Stimulated activated CD4-positive, alpha-beta T cell treated with anti-CD3 and anti-CD28 coated beads, Interleukin-4, amount 100 ng/mL, for 4 hours (primary cell): Measurements from ENCODE around the gene KIAA1755.
"Not testable (repeated sequence)": the region's sequence is repeated elsewhere in the genome, so short reads cannot be mapped to it uniquely, and the experiment has no call there.

Experiments
- DNase-seq, 2 experiments: peaks; one replicate each; pipeline ENCODE4 v3.0.0-alpha.2; 2020

The KIAA1755 gene

DNA sequence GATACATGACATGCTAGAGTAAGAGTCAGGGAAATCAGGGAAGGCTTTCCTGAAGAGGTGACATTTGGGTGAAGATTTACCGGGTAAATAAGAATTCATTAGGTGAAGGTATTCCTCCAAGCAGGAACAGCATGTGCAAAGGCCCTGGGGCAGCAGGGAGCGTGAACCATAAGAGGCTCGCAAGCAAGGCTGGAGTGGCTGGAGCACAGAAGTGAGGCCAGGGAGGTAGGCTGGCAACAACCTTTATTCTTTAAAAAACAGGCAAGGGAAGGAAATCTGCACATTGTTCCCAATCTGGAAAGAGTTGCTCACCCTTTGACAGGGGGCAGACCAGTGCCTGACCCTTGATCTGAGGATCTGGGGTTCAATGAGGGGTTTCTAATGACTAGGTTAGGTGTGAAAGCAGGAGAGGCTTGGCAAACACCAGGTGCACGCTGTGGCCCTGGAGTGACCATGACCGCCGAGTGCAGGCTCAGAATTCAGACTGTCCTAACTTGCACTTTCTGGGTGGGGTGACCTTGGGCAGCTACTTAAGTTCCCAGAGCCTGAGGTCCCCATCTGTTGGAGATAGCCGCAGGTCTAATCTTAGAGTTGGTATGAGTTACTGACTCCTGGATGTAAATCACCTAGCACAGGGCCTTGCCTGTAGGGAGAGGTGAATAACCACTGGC lies 1.9 kb downstream of the KIAA1755 start:
- DNase-seq = no peak

DNA sequence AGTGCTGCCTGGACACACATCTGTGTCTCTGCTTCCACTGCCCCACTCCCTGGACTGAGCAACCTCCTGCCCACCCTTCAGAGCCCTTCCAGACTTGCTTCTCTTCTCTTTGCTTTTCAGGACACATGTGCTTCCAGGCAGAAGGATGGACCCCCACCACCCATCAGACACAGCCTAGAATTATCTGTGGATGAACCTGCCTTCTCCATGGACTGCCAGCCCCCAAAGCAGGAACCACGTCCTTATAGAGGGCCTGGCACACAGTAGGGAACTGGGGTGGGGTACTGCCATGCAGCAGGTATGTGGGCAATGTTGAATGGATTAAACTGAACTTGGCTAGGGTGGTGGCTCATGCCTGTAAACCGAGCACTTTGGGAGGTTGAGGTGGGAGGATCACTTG lies 3.6 kb downstream of the KIAA1755 start:
- DNase-seq = no peak

DNA sequence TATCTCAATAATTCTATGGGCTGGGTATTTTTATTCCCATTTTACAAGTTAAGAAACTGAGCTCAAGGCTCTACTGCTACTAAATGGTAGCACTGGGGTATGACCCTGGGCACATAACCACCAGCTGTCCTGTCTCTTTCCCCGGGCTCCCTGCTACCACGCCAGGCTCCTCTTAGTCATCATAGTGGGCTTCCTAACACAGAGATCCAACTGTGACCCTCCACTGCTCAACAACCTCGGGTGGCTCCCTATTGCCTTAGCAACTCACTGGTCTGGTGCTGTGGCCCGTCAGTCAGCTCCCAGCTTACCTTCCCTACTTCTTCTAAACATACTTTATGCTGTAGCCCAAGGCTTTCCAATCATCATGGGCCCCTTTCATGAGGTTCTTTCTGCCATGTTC lies 4.5 kb downstream of the KIAA1755 start:
- no peak for DNase-seq

DNA sequence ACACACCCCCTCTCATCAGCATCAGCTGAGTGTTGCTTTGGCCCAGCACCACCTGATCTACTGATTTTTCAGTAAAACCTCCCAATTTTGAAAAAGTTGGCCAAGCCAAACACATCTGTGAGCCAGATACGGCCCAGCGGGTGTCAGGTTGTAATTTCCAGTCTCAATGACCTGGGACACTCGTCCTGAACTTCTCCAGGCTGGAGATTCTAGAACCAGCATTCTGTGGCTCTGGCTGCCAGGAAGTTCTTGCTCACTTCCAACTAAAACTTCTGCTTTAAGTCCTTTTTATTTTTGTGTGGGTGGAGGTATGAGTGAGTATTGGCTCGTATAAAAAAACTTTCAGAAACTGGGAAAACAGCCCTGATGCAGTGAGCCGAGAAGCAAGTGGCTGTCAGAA lies 5.1 kb downstream of the KIAA1755 start:
- DNase-seq = no peak

DNA sequence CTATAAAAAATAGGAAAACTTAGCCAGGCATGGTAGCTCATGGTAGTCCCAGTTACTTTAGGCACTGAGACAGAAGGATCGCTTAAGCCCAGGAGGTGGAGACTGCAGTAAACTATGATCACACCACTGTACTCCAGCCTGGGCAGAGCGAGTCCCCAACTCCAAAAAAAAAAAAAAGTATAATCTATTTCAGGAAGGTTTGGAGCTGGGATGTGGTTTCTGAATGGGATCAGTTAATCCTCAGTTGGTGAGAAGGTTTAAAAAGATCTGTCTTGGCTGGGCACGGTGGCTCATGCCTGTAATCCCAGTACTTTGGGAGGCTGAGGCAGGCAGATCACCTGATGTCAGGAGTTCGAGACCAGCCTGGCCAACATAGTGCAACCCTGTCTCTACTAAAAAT lies 5.9 kb downstream of the KIAA1755 start:
- not testable (repeated sequence) for DNase-seq

DNA sequence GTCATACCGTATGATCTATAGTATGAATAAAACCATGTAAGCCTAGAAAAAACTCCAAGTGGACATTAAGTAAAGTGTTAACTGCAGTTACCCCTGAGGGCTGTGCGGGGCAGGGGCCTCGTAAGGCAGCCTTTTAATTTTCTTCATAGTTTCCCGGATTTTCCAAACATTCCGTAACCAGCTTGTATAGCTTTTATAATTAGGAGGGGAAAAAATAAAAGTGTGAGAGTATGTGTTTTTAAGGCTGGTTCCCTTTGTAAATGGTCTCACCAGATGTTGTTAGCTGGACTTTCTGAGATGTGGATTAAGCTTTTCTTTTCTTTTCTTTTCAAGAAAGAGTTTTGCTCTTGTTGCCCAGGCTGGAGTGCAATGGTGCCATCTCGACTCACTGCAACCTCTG lies 7.0 kb downstream of the KIAA1755 start:
- DNase-seq = no peak

DNA sequence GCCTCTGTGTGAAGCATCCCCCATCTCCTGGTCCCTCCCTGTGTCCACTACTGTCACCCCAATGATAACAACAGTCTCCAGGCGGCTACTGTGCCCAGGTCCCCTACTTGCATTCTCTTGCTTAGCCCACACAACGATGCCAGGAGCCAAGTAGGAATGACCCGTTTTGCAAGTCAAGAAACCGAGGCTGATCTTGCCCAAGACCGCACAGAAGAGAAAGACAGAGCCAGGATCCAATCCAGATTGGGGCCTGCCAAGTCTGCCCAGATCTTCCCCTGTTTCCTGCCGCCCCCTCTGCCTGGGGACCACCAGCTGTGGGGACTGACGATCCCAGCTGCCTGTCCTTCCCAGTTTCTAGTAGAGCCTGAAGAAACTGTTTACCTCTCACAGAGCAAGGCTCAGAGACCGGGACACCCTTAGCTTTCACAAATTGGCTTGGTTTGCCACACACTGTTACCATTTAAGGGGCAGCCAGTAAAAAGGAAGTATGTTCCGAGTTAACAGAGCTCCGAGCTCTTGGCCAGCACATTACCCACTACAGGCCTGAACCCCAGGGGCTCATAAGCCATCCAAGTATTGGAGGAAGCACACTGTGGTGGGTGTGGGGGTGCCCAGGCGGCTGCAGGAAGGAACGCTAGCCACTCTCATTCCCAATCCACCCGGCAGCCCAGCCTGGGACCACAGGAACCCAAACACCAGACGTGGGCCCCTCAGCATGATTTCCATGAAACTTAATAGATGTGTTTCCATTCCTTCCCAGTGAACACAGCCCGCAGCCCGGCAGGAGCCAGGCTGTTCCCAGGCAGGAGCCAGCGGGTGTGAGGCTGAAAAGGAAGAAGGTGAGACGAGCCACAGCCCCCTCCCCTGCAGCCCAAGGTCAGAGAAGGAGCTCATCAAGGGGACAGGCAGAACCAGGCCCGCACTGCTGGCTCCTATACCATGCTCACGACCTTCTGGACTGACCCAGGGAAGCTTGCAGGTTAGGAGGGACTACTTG lies 7.9 kb downstream of the KIAA1755 start:
- DNase-seq = no peak

DNA sequence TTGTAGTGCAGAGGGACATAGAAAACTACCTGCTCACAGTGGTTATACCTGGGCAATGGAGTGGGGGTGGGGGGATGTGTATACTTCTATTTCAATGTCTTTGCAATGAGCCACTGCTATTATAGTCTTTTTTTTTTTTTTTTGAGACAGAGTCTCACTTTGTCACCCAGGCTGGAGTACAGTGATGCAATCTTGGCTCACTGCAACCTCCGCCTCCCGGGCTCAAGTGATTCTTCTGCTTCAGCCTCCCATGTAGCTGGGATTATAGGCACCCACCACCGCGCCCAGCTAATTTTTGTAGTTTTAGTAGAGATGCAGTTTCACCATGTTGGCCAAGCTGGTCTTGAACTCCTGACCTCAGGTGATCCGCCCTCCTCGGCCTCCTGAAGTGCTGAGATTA lies 9.1 kb downstream of the KIAA1755 start:
- DNase-seq = not testable (repeated sequence)

DNA sequence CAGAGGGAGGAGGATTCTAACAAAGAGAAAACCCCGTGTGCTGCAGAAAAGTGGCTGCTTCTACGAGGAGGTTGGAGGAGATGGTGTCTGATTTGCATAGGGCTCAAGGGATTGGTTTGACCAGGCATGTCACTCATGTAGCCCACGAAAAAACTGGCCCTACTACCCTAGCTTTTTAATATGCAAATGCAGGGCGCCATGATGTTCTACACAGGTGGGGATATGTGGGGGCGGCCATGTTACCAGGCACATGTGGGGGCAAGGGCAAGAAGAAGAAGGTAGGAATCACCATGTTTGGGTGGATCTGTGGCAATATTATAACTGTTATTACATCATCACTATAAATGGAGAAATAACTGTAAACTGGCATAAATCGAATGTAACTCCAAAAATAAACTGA lies 9.9 kb downstream of the KIAA1755 start:
- DNase-seq = no peak

DNA sequence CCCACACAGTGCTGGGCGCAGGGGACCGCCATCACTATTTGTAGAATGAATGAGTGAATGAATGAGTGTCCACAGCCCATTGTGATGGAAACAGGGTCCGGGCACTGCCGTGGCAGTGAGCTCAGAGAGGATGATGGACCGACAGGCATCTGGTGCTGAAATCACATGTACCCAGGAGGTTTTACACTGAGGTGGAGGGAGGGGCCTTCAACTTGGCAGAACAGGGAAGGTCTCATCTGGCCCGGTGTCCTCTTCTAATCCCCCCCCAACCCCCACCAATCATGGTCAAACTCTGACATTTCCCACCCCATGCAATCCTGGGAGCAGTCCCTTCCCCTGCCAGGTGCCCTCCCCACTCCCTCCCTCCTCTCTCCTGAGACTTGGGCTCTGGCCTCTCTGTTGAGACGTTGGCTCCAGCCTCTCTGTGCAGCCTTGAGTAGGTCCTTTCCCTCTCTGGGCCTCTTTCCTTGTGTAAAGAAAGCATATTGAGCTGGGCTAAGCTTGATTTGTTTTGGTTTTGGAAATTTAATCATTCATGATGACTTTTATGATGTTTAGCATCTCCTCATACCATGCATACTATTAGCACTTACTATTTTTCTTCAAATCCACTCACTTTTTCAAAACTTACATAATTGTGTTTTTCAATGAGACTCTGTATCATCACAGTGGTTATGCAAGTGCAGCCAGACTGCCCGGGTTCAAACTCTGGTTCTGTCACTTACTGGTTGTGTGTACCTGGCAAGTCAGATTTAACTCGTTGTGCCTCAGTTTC lies 10.8 kb downstream of the KIAA1755 start:
- DNase-seq = no peak

DNA sequence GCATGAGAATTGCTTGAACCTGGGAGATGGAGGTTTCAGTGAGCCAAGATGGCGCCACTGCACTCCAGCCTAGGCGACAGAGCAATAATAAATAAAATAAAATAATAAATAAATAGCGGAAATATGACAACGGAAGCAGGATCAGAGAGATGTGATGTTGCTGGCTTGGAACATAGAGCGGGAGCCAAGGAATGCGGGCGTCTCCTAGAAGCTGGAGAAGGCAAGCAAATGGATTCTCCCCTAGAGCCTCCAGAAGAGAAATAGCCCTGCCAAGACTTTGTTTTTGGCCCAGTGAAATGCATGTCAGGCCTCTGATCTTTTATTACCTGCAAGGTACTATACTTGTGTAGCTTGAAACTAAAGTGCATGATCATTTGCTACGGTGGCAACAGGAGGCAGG lies 12.4 kb downstream of the KIAA1755 start:
- no peak for DNase-seq

DNA sequence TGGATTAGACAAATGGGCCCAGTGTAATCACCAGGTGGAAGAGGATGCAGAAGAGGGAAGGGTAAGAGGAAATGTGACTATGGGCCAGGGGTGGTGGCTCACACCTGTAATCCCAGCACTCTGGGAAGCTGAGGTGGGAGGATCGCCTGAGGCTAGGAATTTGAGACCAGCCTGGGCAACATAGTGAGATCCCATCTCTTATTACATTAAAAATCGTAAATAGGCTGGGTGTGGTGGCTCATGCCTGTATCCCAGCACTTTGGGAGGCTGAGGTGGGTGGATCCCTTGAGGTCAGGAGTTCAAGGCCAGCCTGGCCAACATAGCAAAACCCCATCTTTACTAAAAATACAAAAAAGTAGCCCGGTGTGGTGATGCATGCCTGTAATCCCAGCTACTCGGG lies 12.8 kb downstream of the KIAA1755 start:
- not testable (repeated sequence) for DNase-seq

DNA sequence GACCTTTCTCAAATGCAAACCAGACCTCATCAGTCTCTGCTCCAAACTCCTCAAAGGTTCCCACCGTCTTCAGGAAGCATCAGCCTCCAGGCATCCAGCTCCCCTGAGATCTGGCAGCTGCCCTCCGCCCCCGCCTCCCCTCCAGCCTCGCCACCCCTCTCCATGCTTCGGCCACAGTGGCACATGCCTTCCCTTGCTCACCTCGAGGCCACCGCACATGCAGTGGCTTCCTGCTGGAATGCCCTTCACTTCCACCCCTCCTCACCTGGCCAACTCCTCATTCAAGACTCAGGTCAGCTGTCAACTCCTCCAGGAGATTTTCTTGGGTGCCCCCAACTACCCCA lies 13.4 kb downstream of the KIAA1755 start:
- no peak for DNase-seq

DNA sequence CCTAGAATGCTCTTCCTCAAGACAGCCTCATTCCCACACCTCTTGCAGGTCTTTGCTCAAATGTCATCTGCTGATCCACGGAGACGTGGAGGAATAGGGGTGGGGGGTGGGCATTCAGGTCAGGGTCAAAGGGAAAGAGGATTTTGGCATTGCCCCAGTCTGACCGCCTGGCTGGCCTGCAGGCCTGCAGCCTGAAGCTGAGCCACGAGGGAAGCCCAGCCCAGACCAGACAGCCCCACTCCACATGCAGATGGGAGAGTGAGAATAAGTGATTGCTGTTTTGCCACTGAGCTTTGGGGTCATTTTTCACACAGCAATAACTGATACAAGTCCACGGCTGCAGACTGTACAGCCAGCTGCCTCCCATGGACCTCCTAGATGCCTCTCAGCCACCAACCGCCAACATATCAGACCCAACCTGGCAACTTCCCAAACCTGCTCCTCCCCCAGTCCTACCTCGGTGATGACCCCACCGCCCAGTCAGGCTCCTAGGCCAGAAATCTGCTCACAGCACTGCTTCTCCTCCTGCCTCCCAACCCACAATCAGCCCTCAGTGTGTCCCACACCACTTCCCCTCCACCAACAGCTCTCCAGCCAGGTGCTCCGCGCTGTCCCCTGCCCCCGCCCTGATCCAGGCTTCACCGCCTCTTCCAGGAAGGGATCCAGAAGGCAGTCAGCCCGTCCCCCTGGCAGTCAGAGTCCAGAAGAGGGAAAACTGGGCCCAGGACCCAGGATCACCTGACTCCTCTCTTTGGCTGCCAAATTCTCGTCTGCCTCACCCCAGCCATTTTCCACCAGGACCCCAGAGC lies 14.0 kb downstream of the KIAA1755 start:
- no peak for DNase-seq

DNA sequence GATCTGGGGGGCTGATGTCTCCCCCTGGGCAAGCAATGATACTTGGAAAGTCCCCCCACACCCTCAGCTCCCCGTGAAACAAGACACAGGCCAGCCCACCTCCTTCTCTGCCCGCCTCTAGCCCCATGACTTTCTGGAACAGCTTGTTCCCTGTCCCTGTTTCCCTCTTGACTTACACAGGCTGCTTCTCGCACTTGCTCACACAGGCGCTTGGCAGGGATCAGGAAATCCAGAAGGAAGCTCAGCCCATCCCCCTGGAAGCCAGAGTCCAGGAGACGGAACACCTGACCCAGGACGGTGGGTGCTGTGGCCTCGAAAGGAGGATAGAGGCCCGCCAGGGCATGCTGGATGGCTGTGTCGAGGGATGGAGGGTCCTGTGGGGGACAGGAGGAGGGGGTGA lies 14.8 kb downstream of the KIAA1755 start:
- DNase-seq = no peak

DNA sequence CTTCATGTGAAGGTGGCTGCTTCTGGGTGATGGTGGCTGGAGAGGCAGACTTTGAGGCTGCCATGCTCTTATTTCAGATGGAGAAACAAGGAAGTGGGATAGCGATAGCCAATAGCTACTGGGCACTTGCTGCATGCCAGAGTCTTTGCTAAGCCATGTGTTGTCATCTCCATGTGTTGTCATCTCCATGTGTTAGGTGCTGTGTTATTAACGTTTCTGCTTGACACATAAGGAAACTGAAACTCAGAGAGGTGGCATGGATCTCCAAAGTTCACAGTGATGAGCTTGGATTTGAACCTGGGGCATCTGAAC lies 16.9 kb downstream of the KIAA1755 start:
- DNase-seq = no peak

DNA sequence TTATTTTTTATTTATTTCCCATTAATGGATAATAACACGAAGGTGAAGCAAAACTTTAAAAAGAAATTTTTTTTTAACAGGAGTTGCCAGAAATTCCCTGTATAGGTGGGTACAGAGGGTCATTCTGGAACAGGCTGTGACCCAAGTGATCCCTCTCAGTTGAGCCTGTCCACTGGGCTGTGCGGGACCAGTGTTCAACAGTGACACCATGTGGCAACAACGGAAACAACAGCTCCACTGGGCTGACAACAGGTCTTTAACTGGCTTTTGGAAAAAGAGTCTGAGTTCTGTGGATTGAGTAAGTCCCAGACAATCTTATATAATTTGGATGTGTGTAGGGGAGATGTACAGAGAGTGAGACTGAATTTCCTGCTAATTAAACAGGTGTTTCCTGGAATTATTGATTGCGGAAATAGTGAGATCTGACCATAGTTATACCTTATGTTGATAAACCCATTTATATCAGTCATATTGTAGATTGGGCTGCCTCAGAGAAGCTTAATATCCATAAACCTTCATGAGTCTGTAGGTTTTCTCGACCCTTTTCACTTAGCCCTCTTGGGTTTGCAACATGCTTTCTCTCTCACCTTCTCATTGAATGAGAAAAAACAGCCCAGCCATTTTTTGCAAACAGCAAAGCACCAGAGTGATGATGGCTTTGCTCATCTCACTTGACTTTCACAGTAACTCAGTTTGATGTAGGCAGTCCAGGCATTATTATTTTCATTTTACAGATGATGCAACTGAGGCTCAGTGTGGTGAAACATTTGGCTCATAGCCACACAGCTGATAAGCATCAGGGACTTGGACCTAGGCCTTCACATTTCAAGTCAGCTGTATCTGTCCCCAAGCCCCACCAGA lies 17.5 kb downstream of the KIAA1755 start:
- no peak for DNase-seq

DNA sequence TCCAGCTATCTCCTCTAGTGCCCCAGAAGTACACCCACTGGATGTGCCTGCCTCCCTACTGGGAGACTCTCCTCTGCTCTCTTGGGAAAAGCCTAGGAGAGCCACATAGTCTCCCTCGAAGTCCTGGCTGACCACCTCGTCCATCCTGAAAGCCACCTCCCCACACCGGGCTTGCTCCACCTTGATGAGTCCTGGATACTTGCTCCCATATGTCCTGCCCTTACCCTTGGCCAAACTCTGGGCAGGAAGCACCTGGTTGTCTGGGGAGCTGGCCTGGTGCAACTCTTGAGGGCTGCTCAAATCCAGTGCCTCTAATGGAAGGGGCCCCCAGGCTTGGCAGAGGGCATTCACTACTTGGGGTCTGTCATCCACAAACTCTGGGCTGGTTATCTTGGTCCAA lies 19.3 kb downstream of the KIAA1755 start:
- DNase-seq = no peak

DNA sequence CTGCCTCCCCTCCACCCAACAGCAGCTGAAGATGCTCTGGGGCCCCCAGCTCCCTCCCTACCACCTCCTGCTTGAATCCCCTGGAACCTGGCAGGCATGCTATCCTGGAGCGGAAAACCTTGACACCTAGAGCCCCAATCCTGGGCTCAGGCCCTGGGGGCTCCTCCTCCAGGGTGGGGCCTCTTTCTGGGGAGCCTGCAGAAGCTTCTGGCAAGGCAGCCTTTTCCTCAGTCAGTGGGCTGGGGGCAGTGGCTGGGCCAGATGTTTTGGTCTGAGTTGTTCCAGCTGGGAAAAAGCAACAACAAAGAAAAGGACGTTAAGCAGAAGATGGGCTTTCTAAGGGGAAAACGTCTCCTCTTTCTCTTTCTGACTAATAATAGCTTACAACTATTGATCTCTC lies 21.1 kb downstream of the KIAA1755 start:
- DNase-seq = no peak

DNA sequence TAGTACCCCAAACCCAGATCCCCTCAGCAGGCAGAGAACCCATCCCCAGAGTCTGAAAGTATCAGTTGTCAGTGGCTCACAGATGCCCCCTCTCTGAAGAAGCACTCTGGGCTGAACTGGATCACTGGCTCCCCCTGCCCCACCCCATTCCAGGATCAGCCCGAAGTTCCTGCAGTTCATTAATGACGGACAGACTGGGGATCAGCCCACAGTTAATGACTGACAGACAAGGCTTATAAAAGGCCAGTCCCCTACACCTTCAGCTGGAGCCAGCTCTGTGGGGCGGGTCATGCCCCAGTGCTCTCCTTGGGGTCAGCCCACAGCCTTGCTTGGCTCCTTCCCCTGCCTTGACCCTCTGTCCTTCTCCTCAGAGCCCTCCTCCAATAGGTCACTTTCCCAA lies 21.7 kb downstream of the KIAA1755 start:
- DNase-seq = no peak

DNA sequence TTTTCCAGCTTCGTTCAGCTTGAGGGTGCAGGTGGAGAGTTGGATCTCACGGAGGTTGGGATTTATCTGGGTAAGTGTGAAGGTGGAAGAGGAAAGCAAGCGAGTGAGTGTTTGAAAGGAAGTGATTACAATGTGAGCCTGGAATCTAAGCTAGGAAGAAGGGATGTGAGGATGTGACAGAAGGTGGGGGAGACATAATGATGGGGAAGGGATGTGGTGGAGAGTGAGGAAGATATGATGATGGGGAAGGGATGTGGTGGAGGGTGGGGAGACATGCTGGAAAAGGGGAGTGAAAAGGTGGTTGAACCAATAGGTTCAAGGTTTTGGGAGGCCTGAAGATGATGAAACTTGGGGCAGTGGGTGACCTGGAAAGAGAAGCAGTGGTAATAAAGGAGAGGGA lies 23.2 kb downstream of the KIAA1755 start:
- no peak for DNase-seq

DNA sequence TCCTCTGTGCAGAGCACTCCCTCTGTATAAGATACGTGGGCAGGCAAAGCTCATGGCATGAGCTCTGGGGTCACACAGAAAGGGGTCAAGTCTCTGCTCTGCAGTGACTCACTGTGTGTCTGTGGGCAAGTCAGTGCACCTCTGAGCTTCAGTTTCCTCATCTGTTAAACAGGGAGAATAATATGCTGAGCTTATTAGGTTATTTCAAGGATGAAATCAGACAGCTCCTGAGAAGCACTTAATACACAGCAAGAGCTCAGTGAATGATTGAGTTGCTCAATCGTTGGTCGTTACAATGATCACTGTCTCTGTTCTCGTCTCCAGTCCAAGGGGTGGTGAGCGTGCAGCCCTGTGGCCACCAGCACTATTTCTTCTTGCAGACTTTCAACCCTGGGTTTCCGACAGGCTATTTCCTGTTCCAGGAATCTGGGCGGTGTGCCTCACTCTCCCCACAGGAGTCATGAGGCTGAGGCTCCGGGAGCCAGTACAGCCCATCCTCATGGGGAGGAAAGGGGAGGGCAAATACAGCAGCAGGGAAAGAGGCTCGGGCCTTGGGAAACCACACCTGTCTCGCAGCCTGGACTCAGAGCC lies 28.9 kb downstream of the KIAA1755 start:
- DNase-seq = no peak
